HuH-7.5 (cell line): ENCODE results near the gene CABP2.
"Not testable (repeated sequence)": the region's sequence is repeated elsewhere in the genome, so short reads cannot be mapped to it uniquely, and the experiment has no call there.

Experiments
- DNase-seq: peaks from one replicate; pipeline ENCODE4 v3.0.0; 2011; ENCODE audit warnings: low spot score

CABP2 gene

GRCh38 chr11:67476692-67477091 lies 46.6 kb downstream of the CABP2 start:
- not testable (repeated sequence) for DNase-seq

DNA sequence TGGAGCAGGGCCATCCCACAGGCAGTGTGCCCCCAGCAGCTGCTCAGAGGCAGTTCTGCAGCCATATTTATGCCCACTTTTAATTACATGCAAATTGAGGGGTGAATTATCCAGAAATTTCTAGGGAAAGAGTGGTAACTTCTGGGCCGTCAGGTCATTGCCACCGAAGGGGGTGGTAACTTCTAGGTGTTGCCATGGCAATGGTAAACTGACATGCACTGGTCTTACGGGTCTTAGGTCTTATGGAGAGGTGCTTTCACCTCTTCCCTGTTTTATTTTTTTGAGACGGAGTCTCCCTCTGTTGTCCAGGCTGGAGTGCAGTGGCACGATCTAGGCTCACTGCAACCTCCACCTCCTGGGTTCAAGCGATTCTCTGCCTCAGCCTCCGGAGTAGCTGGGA lies 50.4 kb downstream of the CABP2 start:
- DNase-seq: no peak

GRCh38 chr11:67470337-67471002 lies 52.8 kb downstream of the CABP2 start:
- DNase-seq: no peak

DNA sequence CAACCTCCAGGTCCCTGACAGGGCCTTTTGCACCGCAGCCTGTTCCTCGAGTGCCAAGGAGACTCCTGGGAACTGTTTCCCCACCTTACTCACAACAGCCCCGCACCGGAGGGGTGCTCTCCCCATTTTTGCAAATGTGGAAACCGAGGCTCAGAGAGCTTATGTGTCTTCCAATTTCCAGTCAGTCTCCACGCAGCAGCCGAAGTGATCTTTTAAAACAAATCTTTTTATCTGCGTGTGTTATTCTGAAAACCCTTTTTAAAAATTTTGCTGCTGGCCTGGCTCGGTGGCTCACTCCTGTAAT lies 53.8 kb downstream of the CABP2 start:
- DNase-seq: no peak
